IMR-90 (cell line): ENCODE measurements around the gene BMP2K. TPM values are rescaled to one million over a fixed set of nuclear protein-coding genes. Genes with fewer than 3 reads are reported as not detected.
A peak's percentile ranks its signal among the peaks of the same experiment; 100 is the strongest.

Experiments used
- ATAC-seq: fragments of 200-7000 bp; cut with Tn5 transposase; 2 replicates; pipeline ENCODE4 v1.9.1; 2020; ENCODE audit warnings: low read depth, mild to moderate bottlenecking, moderate library complexity
- BruUV-seq: library from RNA; stranded (reverse); fragments of 400-500 nt; replicated peaks from 2 replicates; lab custom pipeline; 2021; lab: Mats Ljungman, UMichigan
- CTCF ChIA-PET: fragments of 300-600 bp; formaldehyde crosslinking; extraction: SDS; loops from one replicate; lab custom pipeline; 2021; ENCODE audit warnings: antibody characterized with exemption; lab: Yijun Ruan, JAX
- POLR2A ChIA-PET: fragments of 300-600 bp; sonication (Branson Sonifier 250); formaldehyde crosslinking; loops from one replicate; lab custom pipeline; 2022; ENCODE audit warnings: antibody characterized with exemption; ENCODE audit not compliant: unreplicated experiment; lab: Charles Lee
- DNase-seq: peaks from one replicate; pipeline ENCODE4 v3.0.0; 2013
- H2AFZ ChIP-seq: replicated peaks from 2 replicates; pipeline ENCODE3; 2013; ENCODE audit warnings: low read length, mild to moderate bottlenecking; ENCODE audit not compliant: poor library complexity
- H2AK5ac ChIP-seq: 2 replicates; pipeline ENCODE4 v1.6.1; 2013; ENCODE audit warnings: low read depth, low read length, inconsistent platforms
- H2AK9ac ChIP-seq: replicated peaks from 2 replicates; pipeline ENCODE3; 2013; ENCODE audit warnings: mild to moderate bottlenecking, low read depth, low read length, moderate library complexity; ENCODE audit not compliant: poor library complexity
- H2BK120ac ChIP-seq: 2 replicates; pipeline ENCODE4 v1.6.1; 2013; ENCODE audit warnings: low read depth, low read length, inconsistent platforms
- H2BK15ac ChIP-seq: 3 replicates; pipeline ENCODE4 v1.6.1; 2013; ENCODE audit warnings: low read depth, low read length, inconsistent platforms
- H2BK20ac ChIP-seq: 2 replicates; pipeline ENCODE4 v1.6.1; 2013; ENCODE audit warnings: low read depth, mild to moderate bottlenecking, inconsistent platforms, low read length, moderate library complexity
- H2BK5ac ChIP-seq: 2 replicates; pipeline ENCODE4 v1.6.1; 2013; ENCODE audit warnings: mild to moderate bottlenecking, low read depth, low read length, inconsistent platforms; ENCODE audit not compliant: poor library complexity, severe bottlenecking
- H3K14ac ChIP-seq: replicated peaks from 2 replicates; pipeline ENCODE4 v1.6.1; 2013; ENCODE audit warnings: low read depth, low read length, inconsistent platforms
- H3K18ac ChIP-seq: 2 replicates; pipeline ENCODE4 v1.6.1; 2013; ENCODE audit warnings: low read depth, low read length, control low read depth
- H3K23ac ChIP-seq: 2 replicates; pipeline ENCODE4 v1.6.1; 2013; ENCODE audit warnings: low read depth, low read length, inconsistent platforms
- H3K27ac ChIP-seq: 2 replicates; pipeline ENCODE4 v1.5.1; 2013; ENCODE audit warnings: mild to moderate bottlenecking, control low read depth, low read length; ENCODE audit not compliant: insufficient read depth
- H3K27me3 ChIP-seq: 2 replicates; pipeline ENCODE4 v1.6.1; 2013; ENCODE audit warnings: low read length; ENCODE audit not compliant: control insufficient read depth, insufficient read depth
- H3K36me3 ChIP-seq: 2 replicates; pipeline ENCODE4 v1.6.1; 2013; ENCODE audit warnings: low read length, mixed read lengths; ENCODE audit not compliant: control insufficient read depth, insufficient read depth
- H3K4ac ChIP-seq: 2 replicates; pipeline ENCODE4 v1.6.1; 2013; ENCODE audit warnings: low read depth, low read length, inconsistent platforms
- H3K4me1 ChIP-seq: 2 replicates; pipeline ENCODE4 v1.6.1; 2013; ENCODE audit warnings: low read length, mixed read lengths; ENCODE audit not compliant: control insufficient read depth, insufficient read depth
- H3K4me2 ChIP-seq: 2 replicates; pipeline ENCODE4 v1.6.1; 2013; ENCODE audit warnings: low read depth, mild to moderate bottlenecking, control low read depth, low read length, moderate library complexity
- H3K4me3 ChIP-seq: 2 replicates; pipeline ENCODE4 v1.5.1; 2013; ENCODE audit warnings: low read depth, mild to moderate bottlenecking, control low read depth, low read length, moderate library complexity; ENCODE audit not compliant: insufficient read depth
- H3K56ac ChIP-seq: 2 replicates; pipeline ENCODE4 v1.6.1; 2013; ENCODE audit warnings: low read length, inconsistent platforms; ENCODE audit not compliant: insufficient read depth; ENCODE audit errors: extremely low read depth
- H3K79me1 ChIP-seq, 2 experiments: 2 replicates each; pipeline ENCODE4 v1.6.1; 2013; ENCODE audit warnings: low read length in 2 of 2, inconsistent platforms in 1 of 2, low read depth in 1 of 2
- H3K9ac ChIP-seq: 2 replicates; pipeline ENCODE4 v1.6.1; 2013; ENCODE audit warnings: low read depth, low read length, control low read depth
- H3K9me1 ChIP-seq: 2 replicates; pipeline ENCODE4 v1.6.1; 2013; ENCODE audit warnings: low read length, inconsistent platforms; ENCODE audit not compliant: insufficient read depth
- H3K9me3 ChIP-seq: 2 replicates; pipeline ENCODE4 v1.6.1; 2013; ENCODE audit warnings: low read length; ENCODE audit not compliant: control insufficient read depth, insufficient read depth
- H4K20me1 ChIP-seq: 2 replicates; pipeline ENCODE4 v1.6.1; 2013; ENCODE audit warnings: low read length, inconsistent platforms; ENCODE audit not compliant: insufficient read depth
- H4K5ac ChIP-seq: 2 replicates; pipeline ENCODE4 v1.6.1; 2013; ENCODE audit warnings: mild to moderate bottlenecking, low read depth, low read length, control low read depth
- H4K8ac ChIP-seq, 2 experiments: 2 replicates each; pipeline ENCODE4 v1.6.1; 2013; ENCODE audit warnings: low read depth in 2 of 2, low read length in 2 of 2, control low read depth in 1 of 2, inconsistent platforms in 1 of 2
- H4K91ac ChIP-seq: 2 replicates; pipeline ENCODE4 v1.6.1; 2013; ENCODE audit warnings: low read depth, low read length, inconsistent platforms; ENCODE audit not compliant: insufficient read depth
- BHLHE40 ChIP-seq: fragments of 150-350 bp; IDR thresholded peaks from 2 replicates; pipeline ENCODE4 v1.6.1; 2016; ENCODE audit warnings: mild to moderate bottlenecking, low read depth, low read length
- CEBPB ChIP-seq: IDR thresholded peaks from 2 replicates; pipeline ENCODE4 v1.6.1; 2012; ENCODE audit warnings: low read depth, low read length, improper control_type of control experiment
- CHD1 ChIP-seq: IDR thresholded peaks from 2 replicates; pipeline ENCODE4 v1.6.1; 2012; ENCODE audit warnings: low read depth, low read length, improper control_type of control experiment
- RAD21 ChIP-seq: IDR thresholded peaks from 2 replicates; pipeline ENCODE4 v1.6.1; 2012; ENCODE audit warnings: low read length, improper control_type of control experiment
- dilution Hi-C: fragments of 300-500 bp; cut with HindIII; formaldehyde crosslinking; loops from one replicate; pipeline ENCODE4 v1.14.3; 2018; ENCODE audit warnings: low sequenced_read_pairs; ENCODE audit not compliant: unreplicated experiment
- in situ Hi-C: fragments of 300-500 bp; cut with MboI; formaldehyde crosslinking; loops from 3 replicates; pipeline ENCODE4 v1.14.3; 2019; ENCODE audit warnings: low sequenced_read_pairs, inconsistent platforms, mixed read lengths
- intact Hi-C: fragments of 100-400 bp; cut with micrococcal nuclease; formaldehyde crosslinking; loops from 2 replicates; pipeline ENCODE4 v1.10.0; 2022
- polyA plus RNA-seq, 3 experiments: library from polyadenylated mRNA; depleted of rRNA; stranded (reverse); fragments of >200 nt; gene quantifications; 2 replicates each; pipeline ENCODE4 v1.2.3, GENCODE V29; 2012; ENCODE audit warnings: low replicate concordance in 1 of 3
- total RNA-seq: library from RNA; depleted of rRNA; stranded (reverse); fragments of >200 nt; gene quantifications from 2 replicates; pipeline ENCODE4 v1.2.3, GENCODE V29; 2012

BMP2K gene
- total and polyA plus RNA-seq, 2 of the 4 experiments (the other 2 are of a cell fraction): 15.8 to 46.1 TPM

GRCh38 chr4:78764498-78764961, 11.6 kb upstream of the BMP2K start:
- Histone ChIP-seq H3K27ac (no peak overlapping the region), H2AK5ac (no peak overlapping the region), H3K4me3 (no peak overlapping the region), H2BK20ac (no peak overlapping the region), H3K4me2 (no peak overlapping the region), H3K56ac (no peak overlapping the region), H4K5ac (no peak overlapping the region), H2AK9ac (no peak overlapping the region), H3K79me1 (0 out of 4 replicates have a peak, but pooled peaks cover 0 to 3% of the 10 kb centered on the region in 2 experiments), H2BK5ac (no peak overlapping the region), H3K18ac (no peak overlapping the region), H3K9ac (no peak overlapping the region), H3K36me3 (no peaks in the 10 kb centered on the region), H4K8ac (no peak overlapping the region), H3K9me3 (no peaks in the 10 kb centered on the region), H4K20me1 (no peaks in the 10 kb centered on the region), H2AFZ (no peak overlapping the region), H2BK15ac (no peak overlapping the region), H4K91ac (no peak overlapping the region), H3K4me1 (peaks cover 8% of the 10 kb centered on the region), H3K9me1 (peaks cover 3% of the 10 kb centered on the region), H2BK120ac (no peak overlapping the region), H3K4ac (no peak overlapping the region), H3K23ac (no peak overlapping the region), H3K27me3 (no peaks in the 10 kb centered on the region), H3K14ac (no peak overlapping the region)
- in situ Hi-C loops (no loop called here), dilution Hi-C loops (no loop called here), intact Hi-C loops (no loop called here)
- CTCF ChIA-PET: no interaction called here
- ATAC-seq: peak; percentile 46; the same call in 1 of the 2 replicates
- DNase-seq: peak; percentile 82
- BruUV-seq: no TSS peak
- POLR2A ChIA-PET: no interaction called here
- no peak for TF ChIP-seq CHD1
- no peak for TF ChIP-seq RAD21
- peak; percentile 88 for TF ChIP-seq BHLHE40
- TF ChIP-seq CEBPB: peak; percentile 59; the same call in 1 of the 2 replicates
